Esophagus muscularis mucosa (tissue), 4 donors: ENCODE measurements around the gene ZBTB7C. TPM values are rescaled to one million over a fixed set of nuclear protein-coding genes. Genes with fewer than 3 reads are reported as not detected.

Experiments used
- DNase-seq: peaks from one replicate; pipeline ENCODE4 v3.0.0-alpha.2; 2017; ENCODE audit errors: extremely low spot score
- H3K27ac ChIP-seq, 4 donors: fragments of 200-600 bp; sonication (generic); replicated peaks in 1 of 4; 1 replicate in 3 of 4; 2 replicates in 1 of 4; pipeline ENCODE4 v1.5.1; 2016 to 2019; ENCODE audit warnings: mild to moderate bottlenecking in 1 of 4
- H3K27me3 ChIP-seq, 4 donors: fragments of 200-600 bp; sonication (generic); one replicate each; pipeline versions ENCODE4 v1.5.1 to v1.6.0; 2016 to 2019
- H3K36me3 ChIP-seq, 4 donors: fragments of 200-600 bp; sonication (generic); one replicate each; pipeline ENCODE4 v1.5.1; 2016 to 2019
- H3K4me1 ChIP-seq, 4 donors: fragments of 200-600 bp; sonication (generic); one replicate each; pipeline ENCODE4 v1.5.1; 2016 to 2019
- H3K4me3 ChIP-seq, 4 donors: fragments of 200-600 bp; sonication (generic); 1 replicate in 2 of 4; 2 replicates in 2 of 4; pipeline ENCODE4 v1.5.1; 2016 to 2019; ENCODE audit warnings: mild to moderate bottlenecking in 4 of 4, moderate library complexity in 1 of 4
- H3K9me3 ChIP-seq, 4 donors: fragments of 200-600 bp; sonication (generic); 1 replicate in 3 of 4; 2 replicates in 1 of 4; pipeline ENCODE4 v1.5.1; 2016 to 2019
- EP300 ChIP-seq: sonication (generic); formaldehyde crosslinking; IDR thresholded peaks from one replicate; pipeline ENCODE4 v1.6.1; 2017; ENCODE audit warnings: antibody characterized with exemption
- POLR2A ChIP-seq: fragments of 450-650 bp; IDR thresholded peaks from one replicate; pipeline ENCODE4 v1.6.1; 2017; ENCODE audit warnings: antibody characterized with exemption, moderate library complexity, mild to moderate bottlenecking, low read depth
- POLR2AphosphoS5 ChIP-seq, 2 donors: sonication (generic); formaldehyde crosslinking; IDR thresholded peaks; one replicate each; pipeline ENCODE4 v1.6.1; 2017; ENCODE audit warnings: antibody characterized with exemption in 2 of 2
- WGBS: methylation state at CpG from one replicate; pipeline ENCODE4 v1.1.5; 2018; 5-methylcytosine and 5-hydroxymethylcytosine counted together
- intact Hi-C: fragments of 100-400 bp; cut with DNase I; formaldehyde crosslinking; loops from one replicate; pipeline ENCODE4 v1.15.1; 2023
- total RNA-seq, 4 donors: library from RNA; depleted of rRNA; stranded (reverse); fragments of >200 nt; gene quantifications; one replicate each; pipeline versions ENCODE4 v1.1.0 to v1.2.1, GENCODE V29; 2016
- TF ChIP-seq, protein P1 (sequence below), 3 experiments: fragments of 200-600 bp in 2 of 3; fragments of 450-650 bp in 1 of 3; sonication (generic) in 2 of 3; IDR thresholded peaks; one replicate each; pipeline ENCODE4 v1.5.1; 2017 to 2019; ENCODE audit warnings: antibody characterized with exemption in 3 of 3, mild to moderate bottlenecking in 2 of 3, moderate library complexity in 1 of 3

ZBTB7C gene
- total RNA-seq, 4 donors from 2014 or later = 6.3 to 13.2 (median 9.1) TPM

DNA sequence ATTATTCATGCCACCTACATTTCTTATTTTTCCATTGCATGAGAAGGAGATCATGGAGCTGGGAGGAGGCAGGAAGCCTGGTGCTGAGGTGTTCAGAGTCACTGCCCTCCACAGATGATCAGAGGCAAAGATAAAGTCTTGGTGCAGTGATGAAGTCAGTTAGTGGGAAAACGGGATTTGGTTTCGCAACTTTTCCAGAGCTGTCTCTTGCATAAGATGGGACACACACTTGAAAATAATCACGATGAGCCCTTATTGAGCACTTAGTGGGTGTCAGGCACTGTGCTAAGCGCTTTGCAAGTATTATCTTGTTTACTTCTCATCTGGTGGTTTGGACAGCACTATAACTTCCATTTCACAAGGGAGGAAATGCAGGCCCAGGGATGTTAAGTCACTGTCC lies 256.6 kb downstream of the ZBTB7C start:
- peak overlapping the region; percentile 67 to 81 (median 74) for H3K27ac ChIP-seq
- intact Hi-C loops = no loop called here
- DNase-seq = no peak
- H3K4me1 ChIP-seq = peaks cover 8 to 45% (median 39%) of the 10 kb centered on the region in 4 donors
- no peaks in the 10 kb centered on the region for H3K9me3 ChIP-seq
- H3K36me3 ChIP-seq = no peaks in the 10 kb centered on the region
- 90% methylated on average over 4 of the region's 4 CpGs for WGBS
- TF ChIP-seq EP300 = no peak
- peak in 1 of 2 donors; percentile 35 for TF ChIP-seq POLR2AphosphoS5 (IDR thresholded peaks at IDR 0.05)
- TF ChIP-seq, protein P1, sequence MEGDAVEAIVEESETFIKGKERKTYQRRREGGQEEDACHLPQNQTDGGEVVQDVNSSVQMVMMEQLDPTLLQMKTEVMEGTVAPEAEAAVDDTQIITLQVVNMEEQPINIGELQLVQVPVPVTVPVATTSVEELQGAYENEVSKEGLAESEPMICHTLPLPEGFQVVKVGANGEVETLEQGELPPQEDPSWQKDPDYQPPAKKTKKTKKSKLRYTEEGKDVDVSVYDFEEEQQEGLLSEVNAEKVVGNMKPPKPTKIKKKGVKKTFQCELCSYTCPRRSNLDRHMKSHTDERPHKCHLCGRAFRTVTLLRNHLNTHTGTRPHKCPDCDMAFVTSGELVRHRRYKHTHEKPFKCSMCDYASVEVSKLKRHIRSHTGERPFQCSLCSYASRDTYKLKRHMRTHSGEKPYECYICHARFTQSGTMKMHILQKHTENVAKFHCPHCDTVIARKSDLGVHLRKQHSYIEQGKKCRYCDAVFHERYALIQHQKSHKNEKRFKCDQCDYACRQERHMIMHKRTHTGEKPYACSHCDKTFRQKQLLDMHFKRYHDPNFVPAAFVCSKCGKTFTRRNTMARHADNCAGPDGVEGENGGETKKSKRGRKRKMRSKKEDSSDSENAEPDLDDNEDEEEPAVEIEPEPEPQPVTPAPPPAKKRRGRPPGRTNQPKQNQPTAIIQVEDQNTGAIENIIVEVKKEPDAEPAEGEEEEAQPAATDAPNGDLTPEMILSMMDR (IDR thresholded peaks at IDR 0.05) = no peak
- H3K27me3 ChIP-seq = no peaks in the 10 kb centered on the region
- no peak overlapping the region for H3K4me3 ChIP-seq

DNA sequence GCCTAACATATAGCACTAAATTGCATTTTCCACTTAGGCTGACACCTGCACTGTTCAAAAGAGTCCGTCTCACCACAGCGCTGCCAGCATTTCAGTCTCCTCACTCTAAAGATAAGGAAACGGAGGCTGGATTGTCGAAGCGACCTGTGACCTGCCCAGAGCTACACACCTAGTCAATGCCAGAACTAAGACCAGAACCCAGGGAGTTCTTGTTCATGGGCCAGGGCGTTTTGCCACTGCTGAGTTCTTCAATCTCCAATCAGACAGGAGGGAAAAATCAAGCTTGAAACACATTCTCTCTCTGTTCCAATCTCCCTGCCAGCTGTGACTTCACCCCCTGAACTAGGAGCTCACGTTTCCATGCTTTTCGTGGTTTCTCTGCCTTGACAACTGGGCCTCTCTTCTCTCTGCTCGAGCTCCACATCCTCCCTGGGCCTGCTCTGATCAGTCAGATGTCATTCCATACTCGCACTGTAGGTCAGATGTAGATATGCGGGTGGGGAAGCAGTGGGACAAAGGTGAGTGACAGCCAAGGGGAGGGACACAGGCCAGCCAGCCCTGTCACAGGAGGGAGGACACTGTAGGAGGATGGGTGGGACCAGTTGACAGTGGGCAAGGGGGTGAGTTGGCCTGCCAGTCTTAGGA lies 257.6 kb downstream of the ZBTB7C start:
- TF ChIP-seq EP300 (no peak), POLR2AphosphoS5 (IDR thresholded peaks at IDR 0.05) (no peak), POLR2A (no peak)
- TF ChIP-seq, protein P1 (IDR thresholded peaks at IDR 0.05) = no peak
- Histone ChIP-seq H3K27ac (peak overlapping the region in 2 of 4 donors; percentile 7 to 29), H3K4me1 (peaks cover 8 to 45% (median 39%) of the 10 kb centered on the region in 4 donors), H3K4me3 (no peak overlapping the region), H3K27me3 (no peaks in the 10 kb centered on the region), H3K9me3 (no peaks in the 10 kb centered on the region), H3K36me3 (no peaks in the 10 kb centered on the region)
- intact Hi-C loops = no loop called here
- DNase-seq = no peak
- WGBS = 78% methylated on average over 11 of the region's 11 CpGs

DNA sequence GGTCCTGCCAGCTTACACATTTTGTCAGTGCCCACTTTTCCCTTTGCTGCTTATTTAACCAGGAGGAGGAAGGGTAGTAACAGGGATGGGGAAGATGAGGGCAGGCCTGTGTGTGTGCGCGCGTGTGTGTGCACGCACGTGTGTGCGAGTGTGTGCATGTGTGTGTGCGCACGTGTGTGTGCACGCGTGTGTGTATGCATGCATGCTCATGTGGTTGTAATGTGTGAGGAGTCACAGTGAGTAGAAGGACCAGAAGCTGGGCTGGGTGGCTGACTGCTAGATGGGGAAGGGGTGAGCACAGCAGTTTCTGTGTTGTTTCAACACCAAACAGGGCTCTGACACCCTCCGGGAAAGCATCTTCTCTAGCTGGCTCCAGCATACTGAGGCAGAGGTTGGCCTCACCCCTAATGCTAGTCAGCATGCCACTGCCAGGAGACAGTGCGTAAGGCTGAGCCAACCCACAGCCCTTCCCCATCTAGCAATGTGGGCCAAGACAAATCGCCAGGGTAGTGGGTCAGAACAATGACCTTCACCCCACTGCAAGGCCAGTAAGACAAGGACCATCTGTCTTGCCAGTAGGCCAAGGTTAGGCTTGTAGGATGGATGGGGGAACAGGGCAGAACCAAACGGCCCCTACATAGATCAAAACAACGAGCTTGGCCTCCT lies 260.0 kb downstream of the ZBTB7C start:
- Histone ChIP-seq H3K36me3 (no peaks in the 10 kb centered on the region), H3K4me1 (peaks cover 7 to 29% (median 26%) of the 10 kb centered on the region in 4 donors), H3K27ac (no peak overlapping the region), H3K4me3 (no peak overlapping the region), H3K27me3 (no peaks in the 10 kb centered on the region), H3K9me3 (no peaks in the 10 kb centered on the region)
- DNase-seq = no peak
- TF ChIP-seq POLR2A (no peak), EP300 (no peak), POLR2AphosphoS5 (IDR thresholded peaks at IDR 0.05) (no peak)
- TF ChIP-seq, protein P1 (IDR thresholded peaks at IDR 0.05) = no peak
- 96% methylated on average over 15 of the region's 15 CpGs for WGBS
- intact Hi-C loops = no loop called here

DNA sequence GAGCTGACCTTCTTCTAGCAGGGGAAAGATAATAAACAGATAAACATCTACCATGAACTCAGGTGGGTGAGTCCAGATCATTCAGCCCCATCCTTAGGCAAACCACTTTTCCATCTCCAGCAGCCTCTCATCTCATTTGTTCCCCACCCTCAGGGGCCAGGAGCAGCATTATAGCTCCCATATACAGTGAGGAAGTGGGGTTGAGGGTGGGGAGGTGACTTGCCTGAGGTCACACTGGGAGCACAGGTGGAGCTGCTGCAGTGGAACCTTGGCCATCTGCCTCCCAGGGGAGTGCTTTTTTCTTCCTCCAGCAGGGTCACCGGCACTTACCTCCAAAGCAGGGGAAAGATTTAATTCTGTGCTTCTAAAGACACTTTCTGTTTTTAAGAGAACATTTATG lies 266.2 kb downstream of the ZBTB7C start:
- no peak overlapping the region for H3K27ac ChIP-seq
- intact Hi-C loops = no loop called here
- H3K36me3 ChIP-seq = no peaks in the 10 kb centered on the region
- TF ChIP-seq POLR2AphosphoS5 (IDR thresholded peaks at IDR 0.05) = no peak
- no peak for TF ChIP-seq POLR2A
- TF ChIP-seq, protein P1 (IDR thresholded peaks at IDR 0.05) = no peak
- TF ChIP-seq EP300 = no peak
- no peak for DNase-seq
- H3K4me3 ChIP-seq = no peak overlapping the region
- no peaks in the 10 kb centered on the region for H3K27me3 ChIP-seq
- H3K9me3 ChIP-seq = no peaks in the 10 kb centered on the region
- WGBS = 100% methylated on average over 1 of the region's 1 CpG
- H3K4me1 ChIP-seq = peaks cover 11 to 19% (median 16%) of the 10 kb centered on the region in 4 donors
